ENCODE results near the gene VOPP1. TPM values are rescaled to one million over a fixed set of nuclear protein-coding genes. Genes with fewer than 3 reads are reported as not detected.
"Not testable (repeated sequence)": the region's sequence is repeated elsewhere in the genome, so short reads cannot be mapped to it uniquely, and the experiment has no call there.

Gene VOPP1
- total and polyA plus RNA-seq, 8 donors = 15.1 to 37.3 (median 19.2) TPM

- no peak for TF ChIP-seq CTCF (IDR thresholded peaks at IDR 0.05)
- no peak for DNase-seq
- Histone ChIP-seq H3K36me3 (no peaks in the 10 kb centered on the region), H3K9me3 (no peaks in the 10 kb centered on the region), H3K27me3 (no peaks in the 10 kb centered on the region), H3K4me3 (no peak overlapping the region), H3K27ac (no peak overlapping the region), H3K4me1 (no peaks in the 10 kb centered on the region)
- WGBS, 2 donors = 90 to 95% methylated on average over 18 to 19 of the region's 19 CpGs
- intact Hi-C loops (cut with DNase I) = no loop called here
- no peak for FAIRE-seq
- ATAC-seq = no peak
These were observed 96.2 kb downstream of the VOPP1 start for GRCh38 chr7:55475855-55476803.

GRCh38 chr7:55474944-55475854 is 97.1 kb downstream of the VOPP1 start:
- no peak for TF ChIP-seq CTCF (IDR thresholded peaks at IDR 0.05)
- no peak for ATAC-seq
- 88 to 89% methylated on average over 22 of the region's 22 CpGs for WGBS, 2 donors

GRCh38 chr7:55473932-55474331 is 98.4 kb downstream of the VOPP1 start:
- no peak for FAIRE-seq
- TF ChIP-seq CTCF (IDR thresholded peaks at IDR 0.05) = no peak
- DNase-seq = no peak
- 96% methylated on average over 10 of the region's 10 CpGs for WGBS, 2 donors
- Histone ChIP-seq H3K27me3 (no peaks in the 10 kb centered on the region), H3K9me3 (no peaks in the 10 kb centered on the region), H3K27ac (no peak overlapping the region), H3K4me1 (no peaks in the 10 kb centered on the region), H3K36me3 (no peaks in the 10 kb centered on the region), H3K4me3 (no peak overlapping the region)
- no peak for ATAC-seq
- intact Hi-C loops (cut with DNase I) = no loop called here

More at GRCh38 chr7:55474944-55475854, 97.1 kb downstream of the VOPP1 start:
- no peaks in the 10 kb centered on the region for H3K9me3 ChIP-seq
- no peaks in the 10 kb centered on the region for H3K36me3 ChIP-seq
- no peak overlapping the region for H3K4me3 ChIP-seq
- FAIRE-seq (no peak), DNase-seq (no peak)
- intact Hi-C loops (cut with DNase I) = no loop called here
- no peaks in the 10 kb centered on the region for H3K27me3 ChIP-seq
- H3K4me1 ChIP-seq = no peaks in the 10 kb centered on the region
- H3K27ac ChIP-seq = no peak overlapping the region

GRCh38 chr7:55472928-55473725 is 99.2 kb downstream of the VOPP1 start:
- Histone ChIP-seq H3K27ac (no peak overlapping the region), H3K4me1 (no peaks in the 10 kb centered on the region), H3K27me3 (no peaks in the 10 kb centered on the region), H3K9me3 (no peaks in the 10 kb centered on the region), H3K4me3 (no peak overlapping the region), H3K36me3 (no peaks in the 10 kb centered on the region)
- intact Hi-C loops (cut with DNase I) = no loop called here
- no peak for TF ChIP-seq CTCF (IDR thresholded peaks at IDR 0.05)
- 89 to 91% methylated on average over 25 of the region's 25 CpGs for WGBS, 2 donors
- ATAC-seq (no peak), FAIRE-seq (no peak), DNase-seq (no peak)

GRCh38 chr7:55472406-55472805 is 99.9 kb downstream of the VOPP1 start:
- H3K27me3 ChIP-seq; H3K9me3 ChIP-seq; DNase-seq; H3K4me1 ChIP-seq; FAIRE-seq; intact Hi-C loops (cut with DNase I); H3K36me3 ChIP-seq; H3K4me3 ChIP-seq; ATAC-seq; H3K27ac ChIP-seq: not testable (repeated sequence)
- WGBS, 2 donors = 82 to 100% methylated on average over 2 to 6 of the region's 14 CpGs

GRCh38 chr7:55471594-55471993 is 100.7 kb downstream of the VOPP1 start:
- H3K9me3 ChIP-seq; FAIRE-seq; H3K36me3 ChIP-seq; H3K4me1 ChIP-seq; H3K27me3 ChIP-seq; H3K27ac ChIP-seq; ATAC-seq; DNase-seq; H3K4me3 ChIP-seq; intact Hi-C loops (cut with DNase I): not testable (repeated sequence)
- WGBS, 2 donors = 88% methylated on average over 4 to 5 of the region's 9 CpGs
